Tibial nerve (tissue), 4 donors: ENCODE measurements around the gene SYNRG.

Experiments used
- EP300 ChIP-seq, 2 donors: sonication (generic); formaldehyde crosslinking; IDR thresholded peaks; one replicate each; pipeline ENCODE4 v1.6.1; 2017; ENCODE audit warnings: antibody characterized with exemption in 2 of 2, mild to moderate bottlenecking in 1 of 2
- POLR2A ChIP-seq, 2 donors: fragments of 450-650 bp; IDR thresholded peaks; one replicate each; pipeline ENCODE4 v1.6.1; 2017; ENCODE audit warnings: antibody characterized with exemption in 2 of 2, mild to moderate bottlenecking in 2 of 2, moderate library complexity in 2 of 2
- TF ChIP-seq, protein P1 (sequence below), 5 experiments: fragments of 200-600 bp in 3 of 5; fragments of 450-650 bp in 2 of 5; sonication (generic) in 3 of 5; IDR thresholded peaks; one replicate each; pipeline ENCODE4 v1.5.1; 2016 to 2019; ENCODE audit warnings: antibody characterized with exemption in 5 of 5, mild to moderate bottlenecking in 3 of 5, moderate library complexity in 2 of 5

DNA sequence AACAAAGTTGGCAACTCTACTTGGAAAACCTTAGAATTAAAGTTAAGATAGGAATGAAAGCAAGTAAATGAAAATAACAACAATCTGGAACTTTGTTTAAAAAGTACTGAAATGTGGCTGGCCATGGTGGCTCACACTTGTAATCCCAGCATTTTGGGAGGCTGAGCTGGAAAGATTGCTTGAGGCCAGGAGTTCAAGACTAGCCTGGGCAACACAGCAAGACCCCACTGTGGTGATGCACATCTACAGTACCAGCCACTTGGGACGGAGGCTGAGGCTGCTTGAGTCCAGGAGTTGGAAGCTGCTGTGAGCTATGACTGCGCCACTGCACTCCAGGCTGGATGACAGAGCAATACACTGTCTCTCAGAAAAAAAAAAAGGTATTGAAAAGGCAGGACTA is 51.7 kb downstream of the SYNRG start:
- TF ChIP-seq, protein P1, sequence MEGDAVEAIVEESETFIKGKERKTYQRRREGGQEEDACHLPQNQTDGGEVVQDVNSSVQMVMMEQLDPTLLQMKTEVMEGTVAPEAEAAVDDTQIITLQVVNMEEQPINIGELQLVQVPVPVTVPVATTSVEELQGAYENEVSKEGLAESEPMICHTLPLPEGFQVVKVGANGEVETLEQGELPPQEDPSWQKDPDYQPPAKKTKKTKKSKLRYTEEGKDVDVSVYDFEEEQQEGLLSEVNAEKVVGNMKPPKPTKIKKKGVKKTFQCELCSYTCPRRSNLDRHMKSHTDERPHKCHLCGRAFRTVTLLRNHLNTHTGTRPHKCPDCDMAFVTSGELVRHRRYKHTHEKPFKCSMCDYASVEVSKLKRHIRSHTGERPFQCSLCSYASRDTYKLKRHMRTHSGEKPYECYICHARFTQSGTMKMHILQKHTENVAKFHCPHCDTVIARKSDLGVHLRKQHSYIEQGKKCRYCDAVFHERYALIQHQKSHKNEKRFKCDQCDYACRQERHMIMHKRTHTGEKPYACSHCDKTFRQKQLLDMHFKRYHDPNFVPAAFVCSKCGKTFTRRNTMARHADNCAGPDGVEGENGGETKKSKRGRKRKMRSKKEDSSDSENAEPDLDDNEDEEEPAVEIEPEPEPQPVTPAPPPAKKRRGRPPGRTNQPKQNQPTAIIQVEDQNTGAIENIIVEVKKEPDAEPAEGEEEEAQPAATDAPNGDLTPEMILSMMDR (IDR thresholded peaks at IDR 0.05) = no peak
- no peak for TF ChIP-seq POLR2A (IDR thresholded peaks at IDR 0.05)
- TF ChIP-seq EP300 (IDR thresholded peaks at IDR 0.05) = no peak
